AG04449 (cell line): ENCODE measurements around the gene CARS2.

Experiments used
- CTCF ChIA-PET: fragments of 350-600 bp; formaldehyde crosslinking; extraction: SDS; loops from one replicate; lab custom pipeline; 2021; ENCODE audit warnings: antibody characterized with exemption; lab: Yijun Ruan, JAX
- POLR2A ChIA-PET: fragments of 400-600, 350-600 bp; formaldehyde crosslinking; extraction: SDS; loops from one replicate; lab custom pipeline; 2020; ENCODE audit warnings: antibody characterized with exemption, inconsistent platforms; lab: Yijun Ruan, JAX
- DNase-seq: peaks from one replicate; pipeline ENCODE4 v3.0.0-alpha.2; 2010; ENCODE audit warnings: low read depth, low spot score
- H3K4me3 ChIP-seq: 2 replicates; pipeline ENCODE4 v1.5.1; 2011; ENCODE audit warnings: low read depth, mild to moderate bottlenecking, control low read depth, low read length
- TF ChIP-seq, protein P1 (sequence below): IDR thresholded peaks from one replicate; pipeline ENCODE4 v1.5.1; 2011; ENCODE audit warnings: mild to moderate bottlenecking, moderate library complexity, low read length, control low read depth, inconsistent platforms; ENCODE audit not compliant: insufficient read depth; ENCODE audit errors: missing control alignments

CARS2 gene

DNA sequence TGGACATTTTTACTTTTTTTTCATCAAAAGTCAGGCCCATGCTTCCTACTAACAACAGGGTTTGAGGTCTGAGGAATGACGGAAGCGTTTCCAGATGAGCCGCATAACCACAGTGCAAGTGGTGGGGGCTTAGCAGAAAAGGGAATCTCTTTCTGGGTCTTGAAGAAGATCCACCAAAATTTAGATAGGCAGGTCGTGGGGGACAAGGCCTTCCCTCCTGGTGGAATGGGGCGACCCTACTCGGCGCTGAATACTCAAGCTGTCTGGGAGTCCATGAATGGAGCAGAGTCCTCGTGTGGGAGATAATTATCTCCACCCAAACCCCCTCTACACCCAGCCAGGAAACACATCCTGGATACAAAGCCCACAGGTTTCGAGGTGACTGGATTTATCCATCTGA lies 36.9 kb downstream of the CARS2 start:
- CTCF ChIA-PET, result interaction anchor here (0.6 to 0.8 kb wide), 2 partner anchors 20 to 27 kb away, joined by 3 read pairs; no protein-coding TSS in a partner anchor
- TF ChIP-seq, protein P1, sequence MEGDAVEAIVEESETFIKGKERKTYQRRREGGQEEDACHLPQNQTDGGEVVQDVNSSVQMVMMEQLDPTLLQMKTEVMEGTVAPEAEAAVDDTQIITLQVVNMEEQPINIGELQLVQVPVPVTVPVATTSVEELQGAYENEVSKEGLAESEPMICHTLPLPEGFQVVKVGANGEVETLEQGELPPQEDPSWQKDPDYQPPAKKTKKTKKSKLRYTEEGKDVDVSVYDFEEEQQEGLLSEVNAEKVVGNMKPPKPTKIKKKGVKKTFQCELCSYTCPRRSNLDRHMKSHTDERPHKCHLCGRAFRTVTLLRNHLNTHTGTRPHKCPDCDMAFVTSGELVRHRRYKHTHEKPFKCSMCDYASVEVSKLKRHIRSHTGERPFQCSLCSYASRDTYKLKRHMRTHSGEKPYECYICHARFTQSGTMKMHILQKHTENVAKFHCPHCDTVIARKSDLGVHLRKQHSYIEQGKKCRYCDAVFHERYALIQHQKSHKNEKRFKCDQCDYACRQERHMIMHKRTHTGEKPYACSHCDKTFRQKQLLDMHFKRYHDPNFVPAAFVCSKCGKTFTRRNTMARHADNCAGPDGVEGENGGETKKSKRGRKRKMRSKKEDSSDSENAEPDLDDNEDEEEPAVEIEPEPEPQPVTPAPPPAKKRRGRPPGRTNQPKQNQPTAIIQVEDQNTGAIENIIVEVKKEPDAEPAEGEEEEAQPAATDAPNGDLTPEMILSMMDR, result no peak
- DNase-seq, result no peak
- no peak overlapping the region for H3K4me3 ChIP-seq
- POLR2A ChIA-PET, result no interaction called here

DNA sequence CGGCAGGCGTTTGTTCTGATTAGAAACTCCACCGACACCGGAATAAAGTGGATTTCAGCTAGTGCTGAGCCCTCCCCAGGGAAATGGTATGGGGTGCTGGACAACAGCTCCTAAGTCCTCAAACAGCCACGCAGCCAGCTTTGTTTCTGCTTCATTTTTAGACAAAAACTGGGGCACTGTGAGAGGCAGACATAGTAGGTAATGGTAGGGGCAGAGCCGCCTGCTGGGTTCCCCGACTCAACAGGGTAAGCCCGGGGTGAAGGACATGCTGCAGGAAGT lies 39.7 kb downstream of the CARS2 start:
- ChIA-PET CTCF (no interaction called here), POLR2A (no interaction called here)
- no peak for DNase-seq
- TF ChIP-seq, protein P1, result no peak
- H3K4me3 ChIP-seq, result no peak overlapping the region

DNA sequence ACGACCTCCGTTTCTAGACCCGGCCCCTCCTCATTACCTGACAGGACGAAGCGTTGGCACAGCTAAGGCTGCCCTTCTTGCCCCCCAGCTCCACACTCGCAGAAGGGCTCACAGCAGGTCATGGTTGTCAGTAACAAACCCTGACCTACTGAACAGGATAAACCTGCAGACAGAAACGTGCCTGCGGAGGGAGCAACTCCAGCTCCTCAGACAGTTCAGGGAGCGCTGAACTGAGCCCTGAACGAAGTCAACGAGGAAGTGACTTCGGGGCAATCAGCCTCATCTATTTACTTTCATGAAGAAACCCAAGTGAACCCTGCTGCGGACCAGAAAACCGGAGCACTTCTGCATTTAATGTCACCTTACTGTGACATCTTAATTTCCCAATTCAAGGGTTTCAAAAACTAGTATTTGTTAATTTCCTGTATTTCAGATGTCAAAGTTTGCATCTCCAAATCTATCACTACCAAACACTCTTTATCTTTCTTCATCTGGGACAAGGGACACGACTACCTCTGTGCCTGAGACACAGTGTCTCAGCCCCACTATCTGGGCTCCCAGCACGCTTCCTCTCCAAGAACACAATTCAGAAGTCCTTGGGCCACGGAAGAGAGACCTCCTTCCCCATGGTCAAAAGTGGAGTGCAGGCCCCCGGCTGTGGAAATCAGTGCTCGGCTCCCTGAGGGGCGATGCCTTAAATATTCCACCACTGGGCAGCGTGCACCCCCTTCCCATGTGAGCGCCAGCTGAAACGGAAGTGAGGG lies 40.2 kb downstream of the CARS2 start:
- no peak overlapping the region for H3K4me3 ChIP-seq
- DNase-seq, result no peak
- CTCF ChIA-PET, result interaction anchor here (1.4 kb wide), 1 partner anchor 14 kb away, joined by 3 read pairs; no protein-coding TSS in a partner anchor
- TF ChIP-seq, protein P1, result no peak
- POLR2A ChIA-PET, result no interaction called here

DNA sequence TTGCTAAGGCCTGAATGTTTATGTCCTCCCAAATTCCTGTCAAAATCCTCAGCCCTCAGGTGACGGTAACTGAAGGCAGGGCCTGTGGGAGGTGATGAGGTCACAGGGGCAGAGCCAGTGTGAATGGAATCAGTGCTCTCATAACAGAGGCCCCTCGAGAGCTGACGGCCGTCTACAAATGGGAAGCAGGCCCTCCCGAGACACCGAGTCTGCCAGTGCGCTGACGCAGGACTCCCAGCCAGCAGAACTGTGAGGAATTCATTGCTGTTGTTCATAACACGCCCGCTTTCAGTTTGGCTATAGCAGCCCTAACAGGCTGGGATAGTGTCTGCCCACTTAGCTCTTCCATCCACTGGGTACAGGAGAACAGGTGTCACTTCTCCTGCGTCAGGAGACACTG lies 41.2 kb downstream of the CARS2 start:
- TF ChIP-seq, protein P1, result no peak
- H3K4me3 ChIP-seq, result no peak overlapping the region
- no peak for DNase-seq
- ChIA-PET CTCF (interaction anchor here (1.0 to 2.2 kb wide), 4 partner anchors 9 to 154 kb away, joined by 3 to 7 read pairs (median 3); no protein-coding TSS in a partner anchor), POLR2A (no interaction called here)

DNA sequence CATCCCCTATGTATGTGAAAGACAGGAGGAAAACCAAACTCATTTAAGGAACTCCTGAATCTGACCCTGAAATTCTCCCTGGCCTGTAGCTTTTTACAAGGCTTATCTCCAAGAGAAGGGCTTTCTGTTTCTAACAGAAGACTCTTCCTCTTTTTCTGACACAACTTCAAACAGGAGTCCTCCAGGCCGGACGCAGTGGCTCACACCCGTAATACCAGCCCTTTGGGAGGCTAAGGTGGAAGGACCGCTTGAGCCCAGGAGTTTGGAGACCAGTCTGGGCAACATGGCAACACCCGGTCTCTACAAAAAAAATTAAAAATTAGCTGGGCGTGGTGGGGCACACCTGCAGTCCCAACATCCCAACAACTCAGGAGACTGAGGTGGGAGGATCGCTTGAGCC lies 41.9 kb downstream of the CARS2 start:
- ChIA-PET POLR2A (no interaction called here), CTCF (interaction anchor here (1.0 to 2.2 kb wide), 4 partner anchors 9 to 154 kb away, joined by 3 to 7 read pairs (median 3); no protein-coding TSS in a partner anchor)
- TF ChIP-seq, protein P1, result no peak
- H3K4me3 ChIP-seq, result no peak overlapping the region
- no peak for DNase-seq

DNA sequence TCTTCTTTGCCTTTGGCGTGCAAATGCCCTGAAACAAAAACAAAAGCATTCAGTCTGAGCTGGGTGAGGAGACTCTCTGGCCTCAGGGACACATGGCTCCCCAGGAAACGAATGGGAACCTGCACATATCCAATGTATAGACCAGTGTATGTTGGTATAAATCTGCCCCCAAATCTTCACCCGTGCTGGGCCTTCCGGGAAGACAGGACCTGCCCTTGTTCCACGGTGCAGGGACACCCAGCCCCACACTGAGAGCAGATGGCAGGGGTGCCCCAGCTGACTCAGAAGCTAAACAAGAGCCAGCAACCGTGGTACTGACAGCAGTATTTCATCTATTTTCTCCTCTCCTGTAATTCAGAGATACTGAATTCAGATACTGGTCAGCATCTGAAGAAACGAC lies 42.4 kb downstream of the CARS2 start:
- ChIA-PET CTCF (interaction anchor here (1.1 to 2.2 kb wide), 2 partner anchors 18 to 155 kb away, joined by 3 to 7 read pairs; no protein-coding TSS in a partner anchor), POLR2A (no interaction called here)
- no peak overlapping the region for H3K4me3 ChIP-seq
- DNase-seq, result no peak
- TF ChIP-seq, protein P1, result no peak
